Neural cell (in vitro differentiated cells): Measurements from ENCODE around the gene MIEN1. TPM values are rescaled to one million over a fixed set of nuclear protein-coding genes. Genes with fewer than 3 reads are reported as not detected.
"Not testable (repeated sequence)": the region's sequence is repeated elsewhere in the genome, so short reads cannot be mapped to it uniquely, and the experiment has no call there.

Experiments
- H2AFZ ChIP-seq: fragments of 200-600, 300-800 bp; sonication (generic), shearing (Covaris generic); 2 replicates; pipeline ENCODE4 v1.6.0; 2014; ENCODE audit warnings: low read depth, mild to moderate bottlenecking, antibody characterized with exemption, low read length, moderate library complexity
- H3F3A ChIP-seq: fragments of 200-600 bp; shearing (Covaris generic); 2 replicates; pipeline ENCODE4 v1.6.1; 2016; ENCODE audit warnings: mild to moderate bottlenecking, moderate library complexity, mixed read lengths, antibody characterized with exemption, low read length; ENCODE audit not compliant: insufficient read depth, poor library complexity, severe bottlenecking
- H3K27ac ChIP-seq: fragments of 200-600, 300-800 bp; sonication (generic), shearing (Covaris generic); 2 replicates; pipeline ENCODE4 v1.5.1; 2014; ENCODE audit warnings: mild to moderate bottlenecking, low read length, moderate library complexity
- H3K27me3 ChIP-seq: fragments of 300-800, 200-600 bp; sonication (generic), shearing (Covaris generic); 2 replicates; pipeline ENCODE4 v1.6.0; 2014; ENCODE audit warnings: mild to moderate bottlenecking, low read depth, low read length, moderate library complexity; ENCODE audit not compliant: insufficient read depth
- H3K36me3 ChIP-seq: fragments of 300-800, 200-600 bp; sonication (generic), shearing (Covaris generic); 2 replicates; pipeline ENCODE4 v1.5.1; 2014; ENCODE audit warnings: mild to moderate bottlenecking, antibody characterized with exemption, low read length, moderate library complexity; ENCODE audit not compliant: insufficient read depth
- H3K4me2 ChIP-seq: fragments of 300-800, 200-600 bp; sonication (generic), shearing (Covaris generic); 2 replicates; pipeline ENCODE4 v1.6.0; 2014; ENCODE audit warnings: mild to moderate bottlenecking, low read length
- H3K4me3 ChIP-seq: fragments of 300-800, 200-600 bp; sonication (generic), shearing (Covaris generic); 2 replicates; pipeline ENCODE4 v1.5.1; 2014; ENCODE audit warnings: mild to moderate bottlenecking, low read length, moderate library complexity
- H3K79me2 ChIP-seq: fragments of 200-600 bp; shearing (Covaris generic); replicated peaks from 2 replicates; pipeline ENCODE4 v1.6.0; 2014; ENCODE audit warnings: mild to moderate bottlenecking, low read length, moderate library complexity; ENCODE audit not compliant: insufficient read depth
- H3K9ac ChIP-seq: fragments of 300-800, 200-600 bp; sonication (generic), shearing (Covaris generic); 2 replicates; pipeline ENCODE4 v1.6.1; 2016; ENCODE audit warnings: mild to moderate bottlenecking, low read length, mixed read lengths
- H3K9me2 ChIP-seq: fragments of 200-600 bp; shearing (Covaris generic); 2 replicates; pipeline ENCODE4 v1.6.1; 2016; ENCODE audit warnings: mild to moderate bottlenecking, low read length, mixed read lengths; ENCODE audit not compliant: insufficient read depth
- H3K9me3 ChIP-seq: fragments of 200-600, 300-800 bp; sonication (generic), shearing (Covaris generic); 2 replicates; pipeline ENCODE4 v1.6.1; 2016; ENCODE audit warnings: mild to moderate bottlenecking, mixed run types, low read length, moderate library complexity, mixed read lengths
- H4K20me1 ChIP-seq: fragments of 200-600 bp; shearing (Covaris generic); 2 replicates; pipeline ENCODE4 v1.6.1; 2016; ENCODE audit warnings: mild to moderate bottlenecking, mixed run types; ENCODE audit not compliant: insufficient read depth
- CTCF ChIP-seq: fragments of 450-650 bp; IDR thresholded peaks from 2 replicates; pipeline ENCODE4 v1.5.1; 2014; ENCODE audit warnings: antibody characterized with exemption, mild to moderate bottlenecking, moderate library complexity; ENCODE audit not compliant: poor library complexity, severe bottlenecking
- EP300 ChIP-seq: fragments of 450-650 bp; conservative IDR thresholded peaks from 2 replicates; pipeline ENCODE4 v1.6.1; 2014; ENCODE audit warnings: antibody characterized with exemption, mild to moderate bottlenecking, moderate library complexity; ENCODE audit not compliant: poor library complexity, severe bottlenecking
- EZH2 ChIP-seq: fragments of 200-600, 300-800 bp; shearing (Covaris generic), sonication (generic); IDR thresholded peaks from 2 replicates; pipeline ENCODE4 v1.6.1; 2014; ENCODE audit warnings: antibody characterized with exemption, low read length, borderline replicate concordance, mild to moderate bottlenecking; ENCODE audit not compliant: insufficient read depth, poor library complexity, severe bottlenecking
- MXI1 ChIP-seq: fragments of 450-650 bp; conservative IDR thresholded peaks from 2 replicates; pipeline ENCODE4 v1.6.1; 2014; ENCODE audit warnings: antibody characterized with exemption, mild to moderate bottlenecking; ENCODE audit not compliant: poor library complexity, severe bottlenecking
- POLR2AphosphoS5 ChIP-seq: IDR thresholded peaks from 2 replicates; pipeline ENCODE4 v1.6.1; 2012
- RAD21 ChIP-seq: fragments of 450-650 bp; conservative IDR thresholded peaks from 2 replicates; pipeline ENCODE4 v1.6.1; 2014; ENCODE audit warnings: antibody characterized with exemption, mild to moderate bottlenecking, moderate library complexity
- SMC3 ChIP-seq: fragments of 450-650 bp; conservative IDR thresholded peaks from 2 replicates; pipeline ENCODE4 v1.6.1; 2014; ENCODE audit warnings: antibody characterized with exemption, mild to moderate bottlenecking, moderate library complexity; ENCODE audit not compliant: poor library complexity
- TAF1 ChIP-seq: IDR thresholded peaks from 2 replicates; pipeline ENCODE4 v1.6.1; 2012; ENCODE audit warnings: low read depth
- polyA plus RNA-seq: library from polyadenylated mRNA; depleted of rRNA; stranded (reverse); fragments of >200 nt; gene quantifications from 2 replicates; pipeline ENCODE4 v1.2.3, GENCODE V29; 2014
- TF ChIP-seq, protein P1 (sequence below): IDR thresholded peaks from 2 replicates; pipeline ENCODE4 v1.6.1; 2012; ENCODE audit warnings: borderline replicate concordance

Gene MIEN1
- polyA plus RNA-seq, 1 donor from 2014 or later, result 106 TPM

GRCh38 chr17:39750131-39751015 is 20.0 kb upstream of the MIEN1 start:
- H3K9me3 ChIP-seq, result no peaks in the 10 kb centered on the region
- no peak overlapping the region for H3K9ac ChIP-seq
- no peaks in the 10 kb centered on the region for H3K36me3 ChIP-seq
- no peak overlapping the region for H3K4me2 ChIP-seq
- H3K9me2 ChIP-seq, result no peaks in the 10 kb centered on the region
- H3F3A ChIP-seq, result no peaks in the 10 kb centered on the region
- H3K27me3 ChIP-seq, result no peaks in the 10 kb centered on the region
- no peak overlapping the region for H3K4me3 ChIP-seq
- no peaks in the 10 kb centered on the region for H4K20me1 ChIP-seq
- no peak overlapping the region for H3K27ac ChIP-seq
- no peak for TF ChIP-seq CTCF
- no peak for TF ChIP-seq TAF1
- TF ChIP-seq MXI1, result no peak
- TF ChIP-seq SMC3, result no peak
- TF ChIP-seq EZH2, result no peak
- no peak for TF ChIP-seq EP300
- no peak for TF ChIP-seq POLR2AphosphoS5
- TF ChIP-seq, protein P1, sequence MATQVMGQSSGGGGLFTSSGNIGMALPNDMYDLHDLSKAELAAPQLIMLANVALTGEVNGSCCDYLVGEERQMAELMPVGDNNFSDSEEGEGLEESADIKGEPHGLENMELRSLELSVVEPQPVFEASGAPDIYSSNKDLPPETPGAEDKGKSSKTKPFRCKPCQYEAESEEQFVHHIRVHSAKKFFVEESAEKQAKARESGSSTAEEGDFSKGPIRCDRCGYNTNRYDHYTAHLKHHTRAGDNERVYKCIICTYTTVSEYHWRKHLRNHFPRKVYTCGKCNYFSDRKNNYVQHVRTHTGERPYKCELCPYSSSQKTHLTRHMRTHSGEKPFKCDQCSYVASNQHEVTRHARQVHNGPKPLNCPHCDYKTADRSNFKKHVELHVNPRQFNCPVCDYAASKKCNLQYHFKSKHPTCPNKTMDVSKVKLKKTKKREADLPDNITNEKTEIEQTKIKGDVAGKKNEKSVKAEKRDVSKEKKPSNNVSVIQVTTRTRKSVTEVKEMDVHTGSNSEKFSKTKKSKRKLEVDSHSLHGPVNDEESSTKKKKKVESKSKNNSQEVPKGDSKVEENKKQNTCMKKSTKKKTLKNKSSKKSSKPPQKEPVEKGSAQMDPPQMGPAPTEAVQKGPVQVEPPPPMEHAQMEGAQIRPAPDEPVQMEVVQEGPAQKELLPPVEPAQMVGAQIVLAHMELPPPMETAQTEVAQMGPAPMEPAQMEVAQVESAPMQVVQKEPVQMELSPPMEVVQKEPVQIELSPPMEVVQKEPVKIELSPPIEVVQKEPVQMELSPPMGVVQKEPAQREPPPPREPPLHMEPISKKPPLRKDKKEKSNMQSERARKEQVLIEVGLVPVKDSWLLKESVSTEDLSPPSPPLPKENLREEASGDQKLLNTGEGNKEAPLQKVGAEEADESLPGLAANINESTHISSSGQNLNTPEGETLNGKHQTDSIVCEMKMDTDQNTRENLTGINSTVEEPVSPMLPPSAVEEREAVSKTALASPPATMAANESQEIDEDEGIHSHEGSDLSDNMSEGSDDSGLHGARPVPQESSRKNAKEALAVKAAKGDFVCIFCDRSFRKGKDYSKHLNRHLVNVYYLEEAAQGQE, result no peak
- no peak for TF ChIP-seq RAD21
- H2AFZ ChIP-seq, result no peak overlapping the region
- H3K79me2 ChIP-seq, result no peaks in the 10 kb centered on the region

DNA sequence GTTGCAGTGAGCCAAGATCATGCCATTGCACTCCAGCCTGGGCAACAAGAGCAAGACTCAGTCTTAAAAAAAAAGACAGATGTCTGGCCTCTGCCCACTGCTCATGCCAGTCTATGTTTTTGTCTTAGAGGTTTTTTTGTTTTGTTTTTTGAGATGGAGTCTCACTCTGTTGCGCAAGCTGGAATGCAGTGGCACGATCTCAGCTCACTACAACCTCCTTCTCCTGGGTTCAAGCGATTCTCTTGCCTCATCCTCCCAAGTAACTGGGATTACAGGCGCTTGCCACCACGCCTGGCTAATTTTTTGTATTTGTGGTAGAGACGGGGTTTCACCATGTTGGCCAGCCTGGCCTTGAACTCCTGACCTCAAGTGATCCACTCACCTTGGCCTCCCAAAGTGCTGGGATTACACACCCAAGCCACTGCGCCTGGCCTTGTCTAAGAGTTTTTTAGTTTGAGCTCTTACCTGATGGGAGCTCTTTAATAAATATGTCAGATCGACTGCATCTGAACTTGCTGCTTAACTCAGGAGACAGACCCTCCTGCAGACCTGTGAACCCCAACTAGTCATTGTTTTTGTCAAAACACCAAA is 18.2 kb upstream of the MIEN1 start:
- not testable (repeated sequence) for H2AFZ ChIP-seq, H4K20me1 ChIP-seq, H3K27ac ChIP-seq, H3K36me3 ChIP-seq, H3K4me2 ChIP-seq, H3K9me3 ChIP-seq, H3F3A ChIP-seq, H3K4me3 ChIP-seq, H3K9me2 ChIP-seq, H3K9ac ChIP-seq, H3K79me2 ChIP-seq, H3K27me3 ChIP-seq
